Lower lobe of right lung (tissue), 2 donors: ENCODE measurements around the gene SEMA5A. TPM values are rescaled to one million over a fixed set of nuclear protein-coding genes. Genes with fewer than 3 reads are reported as not detected.

ENCODE experiments used
- ATAC-seq, 2 donors: fragments of 200-7000 bp; cut with Tn5 transposase; one replicate each; pipeline ENCODE4 v1.9.1; 2020 to 2022; ENCODE audit warnings: mild to moderate bottlenecking in 2 of 2, moderate library complexity in 2 of 2
- DNase-seq: peaks from one replicate; pipeline ENCODE4 v3.0.0-alpha.2; 2020
- H3K27ac ChIP-seq: fragments of 200-600 bp; one replicate; pipeline ENCODE4 v1.8.0; 2022
- H3K27me3 ChIP-seq: fragments of 200-600 bp; one replicate; pipeline ENCODE4 v1.8.0; 2022; ENCODE audit warnings: low read depth
- H3K36me3 ChIP-seq: fragments of 200-600 bp; one replicate; pipeline ENCODE4 v1.8.0; 2022; ENCODE audit warnings: mild to moderate bottlenecking
- H3K4me1 ChIP-seq: fragments of 200-600 bp; one replicate; pipeline ENCODE4 v1.8.0; 2022
- H3K4me3 ChIP-seq: fragments of 200-600 bp; one replicate; pipeline ENCODE4 v1.8.0; 2022; ENCODE audit warnings: mild to moderate bottlenecking
- H3K9me3 ChIP-seq: fragments of 200-600 bp; one replicate; pipeline ENCODE4 v1.8.0; 2022
- intact Hi-C: fragments of 100-400 bp; cut with DNase I; formaldehyde crosslinking; loops from one replicate; pipeline ENCODE4 v1.11.0; 2022
- total RNA-seq: library from RNA; stranded (reverse); fragmentation: NEBNext Ultra II Directional; extraction: Animal tissue kit (Norgen Biotek cat#: 25700); gene quantifications from one replicate; pipeline ENCODE4 v1.2.1, GENCODE V29; 2021
- TF ChIP-seq, protein P1 (sequence below): fragments of 200-600 bp; IDR thresholded peaks from one replicate; pipeline ENCODE4 v1.8.0; 2022; ENCODE audit warnings: antibody characterized with exemption, mild to moderate bottlenecking
- donor health status: DM: no; HTN: yes; CAD: no; lungs with severe emphysema.

The SEMA5A gene
- total RNA-seq, 1 donor from 2014 or later = 29.3 TPM

DNA sequence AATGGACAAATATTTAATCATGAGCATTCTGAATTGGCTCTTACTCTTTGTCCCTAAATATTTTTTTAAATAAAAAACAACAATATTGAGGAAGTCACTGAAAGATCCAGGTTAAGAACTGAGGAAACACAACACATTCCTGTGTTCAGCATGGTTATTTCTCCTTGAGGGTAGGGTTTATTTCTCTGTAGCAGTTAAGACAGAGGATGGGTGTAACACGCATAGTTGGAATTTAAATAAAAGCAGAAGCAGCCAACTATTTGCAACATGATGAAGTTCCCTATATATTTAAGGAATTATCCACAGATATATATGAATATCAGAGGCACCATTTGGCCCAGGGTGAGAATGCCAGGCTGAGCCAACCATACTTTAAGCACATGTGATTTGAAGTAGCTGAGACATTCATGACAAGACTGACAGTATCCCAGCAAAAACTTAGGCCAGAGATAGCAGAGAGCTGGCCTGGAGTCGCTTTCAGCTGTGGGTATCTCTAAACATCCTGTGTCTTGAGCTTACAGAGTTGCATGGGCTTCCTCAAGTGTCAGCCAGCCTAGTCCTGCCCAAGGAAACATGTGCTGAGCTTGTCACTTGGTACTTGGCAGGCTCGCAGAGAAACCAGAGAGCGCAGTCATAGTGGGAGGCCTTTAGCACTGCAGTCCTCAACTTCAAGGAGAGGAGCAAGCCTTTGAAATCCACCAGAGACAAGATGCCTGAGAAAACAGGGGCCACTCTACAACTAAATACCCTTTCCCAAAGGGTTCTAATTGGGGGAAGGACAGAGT is 43.6 kb downstream of the SEMA5A start:
- Histone ChIP-seq H3K9me3 (no peaks in the 10 kb centered on the region), H3K36me3 (no peaks in the 10 kb centered on the region), H3K4me1 (no peaks in the 10 kb centered on the region), H3K4me3 (no peak overlapping the region), H3K27me3 (no peaks in the 10 kb centered on the region), H3K27ac (no peak overlapping the region)
- ATAC-seq (no peak), DNase-seq (no peak)
- intact Hi-C loops = no loop called here
- TF ChIP-seq, protein P1, sequence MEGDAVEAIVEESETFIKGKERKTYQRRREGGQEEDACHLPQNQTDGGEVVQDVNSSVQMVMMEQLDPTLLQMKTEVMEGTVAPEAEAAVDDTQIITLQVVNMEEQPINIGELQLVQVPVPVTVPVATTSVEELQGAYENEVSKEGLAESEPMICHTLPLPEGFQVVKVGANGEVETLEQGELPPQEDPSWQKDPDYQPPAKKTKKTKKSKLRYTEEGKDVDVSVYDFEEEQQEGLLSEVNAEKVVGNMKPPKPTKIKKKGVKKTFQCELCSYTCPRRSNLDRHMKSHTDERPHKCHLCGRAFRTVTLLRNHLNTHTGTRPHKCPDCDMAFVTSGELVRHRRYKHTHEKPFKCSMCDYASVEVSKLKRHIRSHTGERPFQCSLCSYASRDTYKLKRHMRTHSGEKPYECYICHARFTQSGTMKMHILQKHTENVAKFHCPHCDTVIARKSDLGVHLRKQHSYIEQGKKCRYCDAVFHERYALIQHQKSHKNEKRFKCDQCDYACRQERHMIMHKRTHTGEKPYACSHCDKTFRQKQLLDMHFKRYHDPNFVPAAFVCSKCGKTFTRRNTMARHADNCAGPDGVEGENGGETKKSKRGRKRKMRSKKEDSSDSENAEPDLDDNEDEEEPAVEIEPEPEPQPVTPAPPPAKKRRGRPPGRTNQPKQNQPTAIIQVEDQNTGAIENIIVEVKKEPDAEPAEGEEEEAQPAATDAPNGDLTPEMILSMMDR = no peak

DNA sequence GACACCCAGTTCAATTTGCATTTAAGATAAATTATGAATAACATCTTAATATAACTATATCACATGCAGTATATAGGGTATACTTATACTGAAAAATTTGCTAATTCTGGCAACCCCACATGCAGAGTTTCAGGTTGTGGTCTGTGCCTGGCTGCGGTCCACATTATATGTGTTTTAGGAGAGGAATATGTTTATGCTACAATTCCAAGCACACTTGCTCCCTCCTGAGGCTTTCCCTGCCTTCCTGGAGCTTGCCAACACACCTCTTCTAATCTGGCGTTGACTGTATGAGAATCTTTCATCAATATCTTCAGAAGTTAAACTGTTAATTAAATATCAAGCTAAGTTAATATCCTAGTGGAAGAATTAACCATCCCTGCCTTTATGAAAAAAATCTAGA is 45.2 kb downstream of the SEMA5A start:
- H3K36me3 ChIP-seq = no peaks in the 10 kb centered on the region
- ATAC-seq (no peak), DNase-seq (no peak)
- H3K9me3 ChIP-seq = no peaks in the 10 kb centered on the region
- no peak overlapping the region for H3K4me3 ChIP-seq
- intact Hi-C loops = no loop called here
- no peak overlapping the region for H3K27ac ChIP-seq
- H3K4me1 ChIP-seq = no peaks in the 10 kb centered on the region
- TF ChIP-seq, protein P1 = no peak
- no peaks in the 10 kb centered on the region for H3K27me3 ChIP-seq

DNA sequence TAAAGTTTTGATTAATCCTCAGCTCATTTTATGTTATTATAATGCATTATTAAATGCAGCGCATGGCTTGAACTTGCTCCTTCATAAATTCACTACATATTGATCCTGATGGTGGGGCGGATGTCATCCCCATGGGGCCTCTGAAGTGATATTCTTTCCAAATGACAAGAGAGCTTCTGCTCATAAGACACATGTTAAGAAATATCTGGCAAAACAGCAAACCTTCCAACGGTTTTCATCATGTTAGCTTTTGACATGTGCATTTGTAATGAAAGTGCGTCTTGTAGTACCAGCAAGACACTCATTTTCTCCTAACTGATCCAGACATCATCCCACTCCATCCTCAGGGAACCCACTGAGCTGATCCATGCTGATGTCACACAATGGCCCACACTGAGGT is 45.7 kb downstream of the SEMA5A start:
- H3K9me3 ChIP-seq = no peaks in the 10 kb centered on the region
- H3K27me3 ChIP-seq = no peaks in the 10 kb centered on the region
- H3K27ac ChIP-seq = no peak overlapping the region
- no peaks in the 10 kb centered on the region for H3K4me1 ChIP-seq
- H3K36me3 ChIP-seq = no peaks in the 10 kb centered on the region
- TF ChIP-seq, protein P1 = no peak
- DNase-seq (no peak), ATAC-seq (no peak)
- intact Hi-C loops = no loop called here
- H3K4me3 ChIP-seq = no peak overlapping the region

DNA sequence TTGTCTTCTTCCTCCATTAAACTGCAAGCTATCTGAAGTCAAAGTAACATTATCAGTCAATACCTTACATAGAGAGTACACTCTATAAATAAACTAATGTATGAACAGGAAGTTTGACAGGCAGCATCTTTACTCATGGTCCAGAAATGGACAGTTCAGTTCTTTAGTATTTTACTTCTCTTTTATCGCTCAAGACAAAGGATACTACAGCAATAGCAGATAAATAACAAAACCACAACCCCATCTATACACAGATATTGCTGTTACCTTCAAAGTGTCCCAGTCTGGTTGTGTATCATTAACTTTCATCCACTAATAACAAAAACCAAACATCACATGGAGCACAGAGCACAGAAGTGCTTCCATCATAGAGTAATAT is 46.4 kb downstream of the SEMA5A start:
- Histone ChIP-seq H3K27me3 (no peaks in the 10 kb centered on the region), H3K4me3 (no peak overlapping the region), H3K4me1 (no peaks in the 10 kb centered on the region), H3K27ac (no peak overlapping the region), H3K9me3 (no peaks in the 10 kb centered on the region), H3K36me3 (no peaks in the 10 kb centered on the region)
- intact Hi-C loops = no loop called here
- DNase-seq (no peak), ATAC-seq (no peak)
- TF ChIP-seq, protein P1 = no peak

DNA sequence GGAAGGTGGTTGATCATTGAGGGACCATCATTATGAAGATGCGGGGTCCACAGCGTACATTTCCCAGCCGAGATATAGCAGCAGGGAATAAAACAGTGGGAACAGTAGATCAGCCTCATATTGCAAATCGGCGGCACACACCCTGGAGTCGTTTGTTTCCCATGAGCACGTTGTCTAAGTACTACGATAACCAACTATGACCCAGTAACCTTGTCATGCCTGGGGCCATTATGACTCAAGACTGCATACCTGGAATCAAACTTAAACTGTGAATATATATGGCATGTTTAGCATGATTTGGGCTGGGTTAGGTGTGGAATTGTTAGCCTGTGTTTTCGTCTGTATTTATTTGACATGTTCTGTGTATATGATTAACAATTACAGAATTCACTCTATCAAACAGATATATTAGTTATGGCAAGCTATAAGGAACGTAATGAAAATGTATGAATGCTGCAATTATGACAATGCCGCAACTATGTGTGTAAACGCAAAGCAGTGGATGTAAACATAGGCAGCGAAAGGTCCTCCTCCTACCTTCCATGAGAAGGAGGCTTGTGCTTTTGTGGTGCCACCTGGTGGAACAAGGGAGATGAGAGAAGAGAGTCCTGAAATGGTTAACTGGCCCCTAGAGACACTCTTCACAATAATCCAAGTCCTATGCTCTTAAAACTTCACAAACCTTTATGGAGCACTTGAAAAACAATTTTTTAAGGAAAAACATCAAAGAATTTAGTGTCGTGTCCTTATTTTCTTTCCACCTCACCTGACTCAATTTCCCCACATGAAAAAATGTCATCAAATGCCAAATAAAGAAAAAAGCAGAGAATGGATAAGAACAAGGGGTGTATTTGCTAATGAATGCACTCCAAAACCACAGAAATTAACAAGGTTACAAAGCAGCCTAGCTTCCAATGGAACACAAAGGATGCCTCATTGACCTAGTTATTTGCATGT is 47.1 kb downstream of the SEMA5A start:
- Histone ChIP-seq H3K36me3 (no peaks in the 10 kb centered on the region), H3K27me3 (no peaks in the 10 kb centered on the region), H3K9me3 (no peaks in the 10 kb centered on the region), H3K27ac (no peak overlapping the region), H3K4me3 (no peak overlapping the region), H3K4me1 (no peaks in the 10 kb centered on the region)
- DNase-seq (no peak), ATAC-seq (no peak)
- TF ChIP-seq, protein P1 = no peak
- intact Hi-C loops = no loop called here
